Measurements from ENCODE around the gene HBD.

Gene HBD

DNA sequence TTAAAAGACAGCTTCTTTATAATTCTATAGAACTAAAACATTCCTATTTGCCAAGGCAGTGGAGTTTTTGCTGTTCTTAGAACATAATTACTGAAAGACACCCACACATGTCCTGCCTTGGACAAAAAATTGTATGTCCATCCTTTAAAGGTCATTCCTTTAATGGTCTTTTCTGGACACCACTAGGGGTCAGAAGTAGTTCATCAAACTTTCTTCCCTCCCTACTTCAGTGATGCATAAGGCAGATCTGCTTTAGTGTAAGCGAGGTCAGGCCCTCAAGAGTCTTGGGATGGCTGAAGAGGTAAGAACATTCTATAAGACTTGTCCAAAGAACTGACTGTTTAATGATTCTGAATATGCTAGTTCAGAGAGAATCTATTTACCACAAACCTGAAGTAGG lies 29.5 kb downstream of the HBD start:
- Mint-ChIP-seq H3K4me3 (no peak overlapping the region), H3K27ac (no peak overlapping the region), H3K9me3 (no peaks in the 10 kb centered on the region), H3K36me3 (ENCODE audit: low read depth) (no peaks in the 10 kb centered on the region), H3K27me3 (ENCODE audit: low read depth) (no peaks in the 10 kb centered on the region), H3K4me1 (ENCODE audit: low read depth) (no peaks in the 10 kb centered on the region)
- no peak for DNase-seq (ENCODE audit: low spot score)

DNA sequence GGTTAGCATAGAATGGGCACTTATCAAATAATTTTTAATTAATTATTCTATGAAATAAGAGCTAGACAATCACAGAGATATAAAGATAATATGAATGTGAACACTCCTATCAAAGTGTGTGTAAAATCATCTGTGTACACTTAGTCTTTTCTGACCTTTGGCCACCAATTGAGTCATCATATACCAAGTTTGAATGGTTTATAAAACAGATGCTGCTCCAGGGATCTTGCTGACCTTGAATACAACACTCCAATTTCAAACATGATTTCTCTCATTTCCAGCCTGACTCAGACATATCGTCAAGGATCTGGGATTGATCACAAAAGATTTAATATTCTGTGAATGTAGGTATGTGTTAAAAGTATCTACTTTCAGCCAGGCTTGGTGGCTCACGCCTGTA lies 30.9 kb downstream of the HBD start:
- Mint-ChIP-seq H3K36me3 (ENCODE audit: low read depth) (no peaks in the 10 kb centered on the region), H3K4me1 (ENCODE audit: low read depth) (no peaks in the 10 kb centered on the region), H3K4me3 (no peak overlapping the region), H3K27me3 (ENCODE audit: low read depth) (no peaks in the 10 kb centered on the region), H3K27ac (no peak overlapping the region), H3K9me3 (no peaks in the 10 kb centered on the region)
- DNase-seq (ENCODE audit: low spot score), result no peak

DNA sequence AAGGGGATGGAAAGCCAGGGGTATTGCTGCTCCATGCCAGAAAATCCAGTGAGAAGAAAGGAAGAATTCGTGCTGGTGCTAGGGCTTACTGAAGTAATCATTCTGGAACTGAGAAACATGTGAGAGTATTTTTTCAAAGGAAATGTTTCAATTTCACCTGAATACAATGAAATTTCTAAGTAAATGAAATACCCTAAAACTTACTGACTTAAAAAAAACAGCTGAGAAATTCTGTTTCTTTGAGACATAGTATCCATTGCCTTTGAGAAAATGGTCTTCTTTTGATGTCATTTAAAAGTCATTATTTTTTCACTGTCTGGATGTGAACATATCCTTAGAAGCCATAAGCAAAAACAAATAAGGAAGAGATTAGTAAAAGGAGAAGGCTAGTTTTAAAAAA lies 33.7 kb downstream of the HBD start, which contains the start of gene OR51V1:
Gene OR51V1, minus strand, starts transcription at position 101 of the 400 bp plus-strand sequence. Its CDS starts 0 bp downstream, at position 101.
- Mint-ChIP-seq H3K4me3 (no peak within 1 kb of the TSS), H3K27me3 (ENCODE audit: low read depth) (no peaks in the 10 kb centered on the region), H3K9me3 (no peaks in the 10 kb centered on the region), H3K36me3 (ENCODE audit: low read depth) (no peaks in the 10 kb centered on the region), H3K27ac (no peak within 1 kb of the TSS), H3K4me1 (ENCODE audit: low read depth) (no peaks in the 10 kb centered on the region)
- no peak for DNase-seq (ENCODE audit: low spot score)

DNA sequence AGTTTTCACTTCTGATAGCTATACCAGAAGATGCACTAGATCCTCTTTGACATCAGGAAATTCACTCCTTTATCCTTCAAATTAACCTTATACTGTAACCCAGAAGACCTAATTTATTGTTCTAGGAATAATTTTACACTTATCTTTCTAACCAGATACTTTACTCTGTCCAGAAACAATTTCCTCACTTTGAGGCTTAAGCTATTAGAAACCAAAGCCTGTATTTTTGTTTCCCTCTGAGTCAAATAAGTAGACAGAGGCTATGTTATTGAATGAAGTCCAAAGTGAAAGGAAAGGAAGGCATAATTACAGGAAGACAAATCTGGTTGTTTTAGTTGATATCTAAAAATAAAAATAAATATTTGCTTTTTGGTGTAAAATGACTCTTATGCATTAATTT lies 36.0 kb downstream of the HBD start:
- Mint-ChIP-seq H3K4me1 (ENCODE audit: low read depth) (no peaks in the 10 kb centered on the region), H3K27ac (no peak overlapping the region)

DNA sequence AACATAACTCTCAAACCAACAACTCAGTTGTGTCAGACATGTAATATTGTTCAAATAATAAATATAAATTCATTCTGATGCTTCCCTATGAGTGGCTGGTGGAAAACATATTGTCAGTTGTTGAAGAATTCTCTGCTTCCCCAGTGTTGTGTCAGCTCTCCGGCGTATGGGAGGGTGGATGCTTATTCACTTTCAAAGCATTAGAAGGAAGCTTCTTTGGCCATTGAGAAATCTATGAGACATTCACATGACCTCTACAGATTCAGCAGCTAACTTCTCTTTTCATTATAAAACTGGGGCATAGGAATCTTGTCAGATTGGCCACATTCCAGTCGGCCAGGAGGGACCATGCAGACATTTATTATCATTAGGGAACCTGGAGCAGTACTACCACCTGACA lies 36.7 kb downstream of the HBD start:
- no peak for DNase-seq (ENCODE audit: low spot score)
- Mint-ChIP-seq H3K27ac (no peak overlapping the region), H3K36me3 (ENCODE audit: low read depth) (no peaks in the 10 kb centered on the region), H3K4me1 (ENCODE audit: low read depth) (no peaks in the 10 kb centered on the region), H3K9me3 (no peaks in the 10 kb centered on the region), H3K27me3 (ENCODE audit: low read depth) (no peaks in the 10 kb centered on the region), H3K4me3 (no peak overlapping the region)

More for the DNA sequence above, 36.0 kb downstream of the HBD start:
- H3K27me3 Mint-ChIP-seq (ENCODE audit: low read depth), result no peaks in the 10 kb centered on the region
- no peaks in the 10 kb centered on the region for H3K36me3 Mint-ChIP-seq (ENCODE audit: low read depth)
- H3K4me3 Mint-ChIP-seq, result no peak overlapping the region
- no peak for DNase-seq (ENCODE audit: low spot score)
- no peaks in the 10 kb centered on the region for H3K9me3 Mint-ChIP-seq

DNA sequence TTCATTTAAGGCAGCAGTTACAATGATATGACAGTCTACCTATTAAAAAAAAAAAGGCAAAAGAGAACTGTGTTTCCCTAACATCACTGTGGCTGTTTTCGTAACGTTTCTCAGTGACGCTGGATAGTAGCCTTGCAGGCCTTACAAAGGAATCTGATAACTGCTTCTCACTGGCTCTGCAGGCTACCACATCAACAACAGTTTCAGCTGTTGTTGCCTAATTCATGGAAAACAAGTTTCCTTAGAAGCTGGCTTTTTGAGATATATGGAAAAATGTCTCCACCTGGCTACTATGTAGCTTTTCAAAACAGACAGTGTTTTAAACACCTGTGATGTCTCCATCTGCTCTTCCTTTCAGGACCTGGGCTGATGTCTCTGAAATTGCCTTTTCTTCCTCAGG lies 37.6 kb downstream of the HBD start:
- no peak overlapping the region for H3K4me3 Mint-ChIP-seq
- no peak overlapping the region for H3K27ac Mint-ChIP-seq
- H3K9me3 Mint-ChIP-seq, result no peaks in the 10 kb centered on the region
- H3K36me3 Mint-ChIP-seq (ENCODE audit: low read depth), result no peaks in the 10 kb centered on the region
- no peaks in the 10 kb centered on the region for H3K27me3 Mint-ChIP-seq (ENCODE audit: low read depth)
- H3K4me1 Mint-ChIP-seq (ENCODE audit: low read depth), result no peaks in the 10 kb centered on the region
- DNase-seq (ENCODE audit: low spot score), result no peak

DNA sequence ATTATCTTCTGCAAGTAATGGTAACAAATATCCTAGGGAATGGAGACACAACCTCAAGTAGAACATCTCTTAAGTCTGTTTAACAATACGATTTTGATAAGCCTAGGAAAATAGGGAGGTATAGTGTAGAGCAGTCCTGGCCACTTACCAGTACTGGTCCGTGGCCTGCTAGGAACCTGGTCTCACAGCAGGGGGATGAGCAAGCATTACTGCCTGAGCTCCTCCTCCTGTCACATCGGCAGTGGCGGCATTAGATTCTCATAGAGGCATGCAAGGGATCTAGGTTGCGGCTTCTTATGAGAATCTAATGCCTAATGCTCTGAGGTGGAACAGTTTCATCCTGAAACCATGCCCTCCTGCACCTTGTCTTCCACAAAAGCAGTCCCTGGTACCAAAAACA lies 38.2 kb downstream of the HBD start:
- Mint-ChIP-seq H3K9me3 (no peaks in the 10 kb centered on the region), H3K4me1 (ENCODE audit: low read depth) (no peaks in the 10 kb centered on the region), H3K36me3 (ENCODE audit: low read depth) (no peaks in the 10 kb centered on the region), H3K27me3 (ENCODE audit: low read depth) (no peaks in the 10 kb centered on the region), H3K4me3 (no peak overlapping the region), H3K27ac (no peak overlapping the region)
- no peak for DNase-seq (ENCODE audit: low spot score)

DNA sequence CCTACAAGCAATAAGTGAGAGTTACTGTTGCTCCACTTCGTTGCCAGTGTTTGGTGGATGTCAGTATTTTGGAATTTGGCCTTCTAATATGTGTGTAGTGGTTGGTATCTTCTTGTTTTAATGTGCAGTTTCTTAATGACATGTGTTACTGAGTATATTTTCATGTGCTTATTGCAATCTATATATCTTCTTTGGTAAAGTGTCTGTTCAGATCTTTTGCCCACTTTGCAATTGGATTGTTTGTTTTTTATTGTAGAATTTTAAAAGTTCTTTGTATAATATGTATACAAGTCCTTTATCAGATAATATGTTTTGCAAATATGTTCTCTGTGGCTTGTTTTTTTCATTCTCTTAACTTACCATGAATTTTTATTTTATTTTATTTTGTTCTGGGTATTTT lies 41.5 kb downstream of the HBD start:
- Mint-ChIP-seq H3K27me3 (ENCODE audit: low read depth) (no peaks in the 10 kb centered on the region), H3K4me3 (no peak overlapping the region), H3K4me1 (ENCODE audit: low read depth) (no peaks in the 10 kb centered on the region), H3K36me3 (ENCODE audit: low read depth) (no peaks in the 10 kb centered on the region), H3K27ac (no peak overlapping the region), H3K9me3 (no peaks in the 10 kb centered on the region)
- DNase-seq (ENCODE audit: low spot score), result no peak

DNA sequence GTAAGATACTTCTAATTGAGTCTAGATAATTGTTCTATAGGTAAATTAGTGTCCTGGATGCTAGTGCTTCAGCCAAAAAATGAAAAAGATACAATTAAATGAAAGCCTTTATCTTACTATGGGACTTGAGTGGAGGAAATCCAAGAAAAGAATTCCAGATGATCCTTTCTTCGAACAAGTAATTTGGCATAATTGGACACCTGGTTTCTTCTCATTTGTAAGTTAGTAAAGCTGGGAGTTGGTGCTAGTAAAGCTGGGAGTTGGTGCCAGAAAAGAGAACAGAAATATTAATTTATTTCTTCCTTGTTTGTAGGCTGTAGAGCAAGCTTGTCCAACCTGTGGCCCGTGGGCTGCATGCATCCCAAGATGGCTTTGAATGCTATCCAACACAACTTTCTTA lies 46.1 kb downstream of the HBD start:
- H3K36me3 Mint-ChIP-seq (ENCODE audit: low read depth), result no peaks in the 10 kb centered on the region
- no peaks in the 10 kb centered on the region for H3K27me3 Mint-ChIP-seq (ENCODE audit: low read depth)
- no peak for DNase-seq (ENCODE audit: low spot score)
- H3K27ac Mint-ChIP-seq, result no peak overlapping the region
- H3K4me3 Mint-ChIP-seq, result no peak overlapping the region
- no peaks in the 10 kb centered on the region for H3K9me3 Mint-ChIP-seq
- no peaks in the 10 kb centered on the region for H3K4me1 Mint-ChIP-seq (ENCODE audit: low read depth)

All from T-helper 2 cell treated with Interferon-gamma antibody and Interleukin-4, amounts not matched to agents 5 μg/mL and 100 μg/mL, for 36 hours (primary cell).